NCI-H460 (cell line): ENCODE results near the gene MARCHF2. TPM values are rescaled to one million over a fixed set of nuclear protein-coding genes. Genes with fewer than 3 reads are reported as not detected.
A peak's percentile ranks its signal among the peaks of the same experiment; 100 is the strongest.
"Not testable (repeated sequence)": the region's sequence is repeated elsewhere in the genome, so short reads cannot be mapped to it uniquely, and the experiment has no call there.

ENCODE experiments used
- DNase-seq: peaks from one replicate; pipeline ENCODE4 v3.0.0-alpha.2; 2016; ENCODE audit warnings: low read depth; ENCODE audit errors: extremely low read depth
- total RNA-seq: library from RNA; depleted of rRNA; stranded (reverse); fragments of >200 nt; shearing (Covaris generic); gene quantifications from 2 replicates; pipeline ENCODE4 v1.2.3, GENCODE V29; 2014

MARCHF2 gene
- total RNA-seq, 1 experiment from 2014 or later, result 15.6 TPM

DNA sequence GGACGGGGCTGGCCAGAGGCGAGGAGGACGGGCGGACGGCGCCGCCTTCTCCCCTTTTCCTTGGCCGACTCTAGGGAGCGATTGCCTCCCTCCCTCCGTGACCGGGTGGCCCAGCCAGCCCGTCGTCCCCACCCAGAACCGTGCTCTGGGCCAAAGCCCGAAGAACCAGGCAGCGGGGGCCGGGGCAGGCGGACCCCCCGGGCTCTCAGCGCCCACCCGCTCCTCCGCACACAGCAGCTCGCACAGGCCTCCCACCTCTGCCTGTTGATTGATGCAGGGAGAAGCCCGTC lies 9.3 kb upstream of the MARCHF2 start:
- DNase-seq, result no peak

DNA sequence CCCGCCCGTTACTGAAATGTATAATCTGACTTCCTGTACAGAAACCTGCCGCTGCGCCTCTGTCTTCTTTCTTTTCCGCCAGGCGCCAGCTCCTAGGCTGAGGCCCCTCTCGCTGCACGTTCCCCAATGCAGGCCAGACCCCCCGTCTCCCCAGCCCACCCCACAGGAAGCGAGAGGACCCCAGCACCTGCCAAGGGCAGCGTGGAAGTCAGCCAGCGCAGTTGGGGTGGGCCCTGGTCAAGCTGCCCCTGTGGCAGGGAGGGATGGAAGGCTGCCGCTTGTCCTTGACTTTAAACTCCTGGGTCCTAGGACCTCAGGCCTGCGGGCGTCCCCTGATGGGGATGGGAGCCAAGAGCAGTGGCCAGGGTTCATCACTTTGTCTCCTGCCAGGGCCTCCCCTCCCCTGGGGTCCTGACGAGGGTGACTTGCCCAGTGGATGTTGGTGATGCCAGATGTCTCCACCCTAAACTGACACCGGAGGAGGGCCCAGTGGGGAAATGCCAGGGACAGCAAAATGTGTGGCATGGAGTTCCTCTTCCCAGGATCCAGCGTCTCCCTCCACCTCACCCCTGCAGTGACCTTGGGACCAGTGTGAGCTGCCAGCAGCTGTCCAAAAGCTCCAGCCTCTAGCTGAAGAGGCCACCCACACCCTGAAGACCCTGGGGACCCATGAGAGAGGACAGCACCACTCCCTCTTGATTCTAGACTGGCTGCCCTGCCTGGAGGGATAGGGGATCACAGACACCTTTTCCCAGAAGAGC lies 8.5 kb upstream of the MARCHF2 start:
- no peak for DNase-seq

DNA sequence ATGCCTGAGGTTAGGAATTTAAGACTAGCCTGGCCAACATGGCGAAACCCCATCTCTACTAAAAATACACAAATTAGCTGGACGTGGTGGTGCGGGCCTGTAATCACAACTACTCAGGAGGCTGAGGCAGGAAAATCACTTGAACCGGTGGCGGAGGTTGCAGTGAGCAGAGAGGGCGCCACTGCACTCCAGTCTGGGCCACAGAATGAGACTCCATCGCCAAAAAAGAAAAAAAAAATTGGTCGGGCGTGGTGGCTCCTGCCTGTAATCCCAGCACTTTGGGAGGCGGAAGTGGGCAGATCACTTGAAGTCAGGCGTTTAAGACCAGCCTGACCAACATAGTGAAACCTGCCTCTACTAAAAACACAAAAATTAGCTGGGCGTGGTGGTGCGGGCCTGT lies 2.4 kb upstream of the MARCHF2 start:
- not testable (repeated sequence) for DNase-seq

DNA sequence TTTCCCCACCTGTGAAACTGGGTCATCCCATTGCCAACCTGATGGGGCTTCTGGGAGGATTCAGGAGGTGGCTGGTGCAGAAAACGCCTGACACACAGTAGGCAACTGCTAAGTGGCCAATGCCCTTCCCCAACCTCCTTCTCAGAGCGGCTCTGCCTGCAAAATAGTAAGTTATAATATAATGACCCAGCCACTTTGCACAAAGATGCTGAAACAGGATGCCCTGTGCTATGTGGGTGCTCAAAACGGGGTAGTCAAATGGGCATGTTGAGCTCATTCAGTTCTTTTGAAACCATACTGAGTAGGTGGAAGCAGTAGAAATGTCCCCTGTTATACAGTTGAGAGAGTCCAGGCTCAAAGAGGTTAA lies 507 bp downstream of the MARCHF2 start:
- DNase-seq, result no peak

DNA sequence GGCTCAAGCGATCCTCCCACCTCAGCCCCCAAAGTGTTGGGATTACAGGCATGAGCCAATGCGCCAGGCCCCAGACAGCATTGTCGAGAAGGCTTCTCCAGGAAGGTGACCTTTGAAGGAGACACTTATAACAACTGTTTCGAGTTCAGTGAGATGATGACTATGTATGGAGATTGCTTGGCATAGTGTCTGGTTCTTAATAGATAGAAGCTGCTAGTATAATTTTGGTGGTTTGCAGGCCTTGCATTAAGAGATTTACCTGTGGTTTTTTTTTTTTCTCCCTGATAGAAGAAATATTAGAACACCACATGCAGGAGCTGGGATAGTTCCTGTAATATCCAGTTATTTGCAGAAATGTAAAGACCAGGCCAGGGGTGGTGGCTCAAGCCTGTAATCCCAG lies 3.7 kb downstream of the MARCHF2 start:
- DNase-seq, result no peak

DNA sequence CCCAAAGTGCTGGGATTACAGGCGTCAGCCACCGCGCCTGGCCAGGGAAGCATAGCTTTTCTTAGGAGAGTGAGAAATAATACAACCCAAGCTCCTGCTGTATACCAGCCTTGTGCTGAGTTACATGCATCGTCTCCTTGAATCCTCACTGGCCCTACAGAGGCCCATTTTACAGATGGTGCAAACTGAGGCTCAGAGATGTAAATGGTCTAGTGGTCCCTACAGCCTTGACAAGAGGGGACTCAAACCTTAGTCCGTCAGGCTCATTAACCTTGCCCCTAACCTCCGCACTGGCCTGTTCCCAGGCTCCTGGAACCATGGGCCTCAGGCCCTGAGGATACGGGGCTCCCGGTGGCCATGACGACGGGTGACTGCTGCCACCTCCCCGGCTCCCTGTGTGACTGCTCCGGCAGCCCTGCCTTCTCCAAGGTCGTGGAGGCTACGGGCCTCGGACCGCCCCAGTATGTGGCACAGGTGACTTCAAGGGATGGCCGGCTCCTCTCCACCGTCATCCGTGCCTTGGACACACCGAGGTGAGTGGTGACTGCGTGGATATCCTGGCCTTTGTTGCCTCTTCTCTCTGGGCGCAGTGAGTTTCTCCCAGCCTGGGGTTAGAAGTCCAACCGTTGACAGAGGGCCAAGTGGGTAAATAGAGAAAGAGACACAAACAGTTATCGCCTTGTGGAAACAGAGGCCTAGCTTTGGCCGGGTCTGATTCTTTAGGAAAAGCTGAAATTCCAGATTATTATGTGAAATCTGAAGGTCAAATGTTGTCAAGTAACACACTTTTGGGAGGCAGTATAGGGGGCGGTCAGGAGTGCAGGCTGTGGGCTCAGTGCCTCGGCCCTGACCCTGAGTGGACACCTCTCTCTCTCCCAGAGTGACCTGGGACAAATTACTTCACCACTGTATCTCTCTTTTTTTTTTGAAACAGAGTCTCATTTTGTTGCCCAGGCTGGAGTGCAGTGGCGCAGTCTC lies 8.7 kb downstream of the MARCHF2 start:
- no peak for DNase-seq

DNA sequence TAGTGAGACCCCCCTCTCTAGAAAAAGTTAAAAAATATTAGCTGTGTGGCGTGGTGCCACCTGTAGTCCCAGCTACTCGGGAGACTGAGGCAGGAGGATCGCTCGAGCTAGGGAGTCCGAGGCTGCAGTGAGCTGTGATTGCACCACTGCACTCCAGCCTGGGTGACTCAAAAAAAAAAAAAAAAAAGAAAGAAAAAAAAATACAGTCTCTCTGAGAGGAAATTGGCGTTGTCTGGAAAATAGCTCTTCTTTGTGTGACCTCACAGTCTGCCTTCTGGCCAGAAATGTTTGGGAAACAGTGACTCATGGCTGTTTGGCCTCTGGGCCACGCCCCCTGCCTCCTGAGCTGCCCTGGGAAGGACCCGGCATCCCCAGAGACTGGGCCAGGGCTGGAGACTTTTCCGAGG lies 10.7 kb downstream of the MARCHF2 start:
- peak; percentile 77 for DNase-seq

DNA sequence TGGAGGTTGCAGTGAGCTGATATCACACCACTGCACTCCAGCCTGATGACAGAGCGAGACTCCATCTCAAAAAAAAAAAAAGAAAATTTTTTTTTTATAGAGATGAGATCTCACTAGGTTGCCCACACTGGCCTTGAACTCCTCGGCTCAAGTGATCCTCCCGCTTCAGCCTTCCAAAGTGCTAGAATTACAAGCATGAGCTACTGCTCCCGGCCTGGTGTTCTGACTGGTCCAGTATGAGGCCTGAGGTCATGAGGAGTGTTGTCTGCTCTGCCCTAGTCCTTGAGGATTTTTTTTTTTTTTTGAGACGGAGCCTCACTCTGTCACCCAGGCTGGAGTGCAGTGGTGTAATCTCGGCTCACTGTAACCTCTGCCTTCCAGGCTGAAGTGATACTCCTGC lies 12.2 kb downstream of the MARCHF2 start:
- DNase-seq, result not testable (repeated sequence)

DNA sequence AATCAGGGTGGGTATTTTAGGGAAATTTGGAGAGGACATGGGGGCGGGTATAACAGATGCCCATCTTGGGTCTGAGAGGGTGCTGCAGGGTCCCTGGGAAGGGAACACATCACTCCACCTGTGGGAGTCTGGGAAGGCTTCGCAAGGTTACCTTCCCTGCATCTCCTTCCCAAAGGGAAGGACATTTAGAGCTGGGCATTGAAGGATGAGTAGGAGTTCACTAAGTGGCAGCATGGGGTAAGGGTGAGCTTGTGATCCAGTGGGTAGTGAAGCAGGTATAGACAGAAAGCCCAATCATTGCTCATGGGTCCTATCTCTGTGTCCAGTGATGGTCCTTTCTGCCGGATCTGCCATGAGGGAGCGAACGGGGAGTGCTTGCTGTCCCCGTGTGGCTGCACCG lies 13.2 kb downstream of the MARCHF2 start:
- DNase-seq, result no peak

DNA sequence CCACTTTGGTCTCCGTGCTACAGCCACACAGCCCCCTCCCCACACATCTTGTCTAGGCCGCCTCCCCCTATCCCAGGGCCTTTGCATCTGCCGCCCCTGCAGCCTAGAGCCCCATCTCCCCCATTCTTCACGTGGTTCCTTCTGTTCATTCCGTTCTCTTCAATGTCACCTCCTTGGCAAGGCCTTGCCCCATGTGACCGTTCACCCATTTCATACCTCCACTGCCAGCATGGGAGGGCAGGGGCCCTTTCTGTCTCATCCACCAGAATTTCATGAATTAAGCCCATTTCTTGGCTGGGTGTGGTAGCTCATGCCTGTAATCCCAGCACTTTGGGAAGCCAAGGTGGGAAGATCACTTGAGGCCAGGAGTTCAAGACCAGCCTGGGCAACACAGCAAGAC lies 15.9 kb downstream of the MARCHF2 start:
- DNase-seq, result no peak

DNA sequence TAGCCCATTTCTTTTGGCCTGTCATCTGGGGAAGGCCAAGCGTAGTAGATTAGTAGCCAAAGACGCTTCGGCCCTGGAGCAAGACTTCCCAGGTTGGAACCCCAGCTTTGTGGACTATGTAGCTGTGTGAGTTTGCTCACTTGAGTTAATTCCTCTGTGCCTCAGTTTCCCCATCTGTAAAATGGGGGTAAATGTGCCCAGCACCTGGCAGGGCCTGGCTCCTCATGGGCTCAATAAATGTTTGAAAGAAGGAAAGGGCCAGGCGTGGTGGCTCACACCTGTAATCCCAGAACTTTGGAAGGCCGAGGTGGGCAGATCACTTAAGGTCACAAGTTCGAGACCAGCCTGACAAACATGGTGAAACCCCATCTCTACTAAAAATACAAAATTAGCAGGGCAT lies 16.7 kb downstream of the MARCHF2 start:
- no peak for DNase-seq

DNA sequence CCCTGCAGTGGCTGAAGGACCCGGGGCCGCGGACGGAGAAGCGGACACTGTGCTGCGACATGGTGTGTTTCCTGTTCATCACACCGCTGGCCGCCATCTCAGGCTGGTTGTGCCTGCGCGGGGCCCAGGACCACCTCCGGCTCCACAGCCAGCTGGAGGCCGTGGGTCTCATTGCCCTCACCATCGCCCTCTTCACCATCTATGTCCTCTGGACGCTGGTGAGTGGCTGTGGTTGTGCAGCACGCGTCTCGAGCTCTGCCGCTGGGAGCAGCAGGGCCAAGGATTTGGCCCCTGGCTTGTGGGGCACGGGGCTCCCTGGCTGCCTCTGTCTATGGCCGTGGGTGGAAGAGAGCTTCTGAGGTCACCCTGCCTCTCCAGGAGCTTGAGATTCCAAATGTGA lies 17.5 kb downstream of the MARCHF2 start:
- DNase-seq, result no peak

DNA sequence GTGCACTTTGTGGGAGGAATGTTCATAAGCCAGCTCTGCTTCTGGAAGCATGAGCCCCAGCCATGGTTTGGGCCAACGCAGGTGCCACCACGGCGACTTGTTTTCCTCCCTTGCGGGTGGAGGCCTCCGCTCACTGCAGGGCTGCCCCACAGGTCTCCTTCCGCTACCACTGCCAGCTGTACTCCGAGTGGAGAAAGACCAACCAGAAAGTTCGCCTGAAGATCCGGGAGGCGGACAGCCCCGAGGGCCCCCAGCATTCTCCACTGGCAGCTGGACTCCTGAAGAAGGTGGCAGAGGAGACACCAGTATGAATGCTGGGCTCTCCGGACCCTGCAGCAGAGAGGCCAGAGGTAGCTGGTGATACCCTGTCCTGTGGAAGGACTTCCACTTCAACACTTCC lies 25.1 kb downstream of the MARCHF2 start:
- DNase-seq, result no peak

DNA sequence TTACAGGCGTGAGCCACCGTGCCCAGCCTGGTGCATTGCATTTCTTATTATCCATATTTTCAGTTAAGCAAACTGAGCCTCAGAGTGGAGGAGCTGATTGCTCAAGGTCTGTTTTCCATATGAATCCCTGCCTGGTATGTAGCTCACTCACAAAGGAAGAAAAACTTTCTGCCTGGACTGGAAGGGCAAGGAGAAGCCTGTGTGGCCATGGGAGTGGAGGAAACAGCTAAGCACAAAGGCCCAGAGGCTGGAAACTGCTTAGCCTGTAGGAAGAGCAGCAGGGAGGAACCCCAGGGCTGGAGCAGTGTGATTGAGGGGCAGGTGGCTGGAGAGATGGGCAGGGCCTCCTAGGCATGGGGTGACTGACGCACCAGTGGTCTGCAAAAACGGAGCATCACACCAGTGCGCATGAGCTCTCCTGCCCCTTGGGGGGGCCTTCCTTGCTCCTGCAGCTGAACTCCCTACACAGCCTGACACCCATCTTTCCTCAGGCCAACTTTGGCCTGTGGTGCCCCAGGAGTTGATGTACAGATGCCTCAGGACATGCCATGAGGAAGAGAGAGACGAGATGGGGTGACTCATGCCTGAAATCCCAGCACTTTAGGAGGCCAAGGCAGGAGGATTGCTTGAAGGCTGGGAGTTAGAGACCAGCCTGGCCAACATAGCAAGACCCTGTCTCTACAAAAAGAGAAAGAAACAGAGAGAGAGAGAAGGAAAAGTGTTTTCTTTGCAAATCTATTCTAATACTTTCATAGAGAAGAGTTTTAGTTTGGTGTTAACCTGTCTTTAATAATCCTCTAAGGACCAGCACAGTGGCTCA lies 28.8 kb downstream of the MARCHF2 start:
- DNase-seq, result no peak

DNA sequence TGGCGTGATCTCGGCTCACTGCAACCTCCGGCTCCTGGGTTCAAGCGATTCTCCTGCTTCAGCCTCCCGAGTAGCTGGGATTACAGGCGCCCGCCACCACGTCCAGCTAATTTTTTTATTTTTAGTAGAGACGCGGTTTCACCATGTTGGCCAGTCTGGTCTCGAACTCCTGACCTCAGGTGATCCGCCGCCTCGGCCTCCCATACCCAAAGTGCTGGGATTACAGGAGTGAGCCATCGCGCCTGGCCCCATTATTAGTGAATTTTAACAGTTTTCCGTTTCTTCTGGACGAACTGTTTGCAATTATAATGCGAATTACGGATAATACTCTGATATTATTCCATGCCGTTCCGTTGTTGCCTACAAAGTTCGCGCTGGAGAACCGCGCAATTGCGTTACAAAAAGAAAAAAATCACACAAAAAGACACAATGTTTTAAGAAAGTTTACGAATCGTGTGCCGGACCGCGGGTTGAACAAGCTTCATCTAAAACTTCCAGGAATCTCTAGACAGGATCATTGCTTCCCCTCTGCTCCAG lies 31.1 kb downstream of the MARCHF2 start:
- DNase-seq, result not testable (repeated sequence)

DNA sequence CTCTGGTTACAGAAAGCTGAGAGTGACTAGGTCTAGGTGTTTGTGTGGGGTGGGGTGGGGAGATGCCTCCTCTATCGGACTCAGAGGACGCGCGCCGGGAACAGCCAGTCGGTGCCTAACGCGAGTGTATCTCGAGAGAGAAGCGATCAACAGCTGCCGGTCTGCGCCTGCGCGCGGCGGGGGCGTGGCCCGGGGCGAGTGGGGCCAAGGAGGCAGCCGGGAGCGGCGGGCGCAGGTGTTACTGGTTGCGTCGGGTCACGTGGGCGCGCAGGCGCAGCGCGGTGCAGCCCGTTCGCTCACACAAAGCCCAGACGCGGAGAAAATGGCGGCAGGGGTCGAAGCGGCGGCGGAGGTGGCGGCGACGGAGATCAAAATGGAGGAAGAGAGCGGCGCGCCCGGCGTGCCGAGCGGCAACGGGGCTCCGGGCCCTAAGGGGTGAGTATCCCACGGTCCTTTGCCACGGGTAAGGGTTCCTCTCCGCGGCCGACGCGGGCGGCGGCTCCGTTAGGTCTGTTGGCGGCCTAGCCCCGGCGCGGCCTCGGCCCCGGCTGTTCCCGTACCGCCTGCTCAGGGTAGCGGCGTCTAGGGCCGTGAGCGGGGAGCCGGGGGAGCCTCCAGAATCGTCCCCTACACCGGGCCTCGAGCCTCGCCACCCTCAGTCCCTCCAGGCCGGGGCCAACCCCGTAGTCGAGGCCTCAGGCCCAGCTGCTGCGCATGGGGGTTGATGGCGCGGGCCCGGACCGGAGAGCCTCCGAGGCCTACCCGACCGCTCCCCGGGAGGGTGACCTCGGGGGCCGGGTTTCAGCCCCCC lies 31.8 kb downstream of the MARCHF2 start, which contains the start of gene HNRNPM:
Gene HNRNPM (plus strand): TSS at position 299 of the 811 bp plus-strand sequence. CDS start 24 bp downstream, at position 323.
- peak; percentile 94 for DNase-seq

DNA sequence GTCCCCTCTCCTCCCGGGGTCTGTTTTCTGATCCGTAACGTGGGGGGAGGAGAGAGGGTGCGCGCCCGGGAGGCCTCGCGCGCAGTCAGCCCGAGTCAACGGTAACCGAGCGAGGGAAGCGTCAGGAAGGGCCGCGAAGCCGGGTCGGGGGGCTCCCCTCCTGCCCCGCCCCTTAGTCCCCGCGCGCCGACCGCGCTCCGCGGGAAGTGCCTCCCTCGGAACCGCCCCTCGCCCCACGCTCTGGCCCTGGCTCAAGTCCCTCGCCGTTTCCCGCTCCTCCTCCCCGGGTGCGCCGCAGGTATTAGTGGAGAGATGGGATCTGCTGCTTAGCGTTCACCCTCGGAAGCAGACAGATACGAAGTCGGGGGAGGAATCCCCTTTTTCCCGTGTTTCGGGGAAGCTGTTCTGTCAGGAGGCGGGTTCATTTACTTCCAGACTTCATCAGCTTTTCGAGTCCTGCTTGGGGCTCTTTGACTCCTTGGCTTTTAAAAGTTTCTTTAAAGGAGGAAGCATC lies 32.4 kb downstream of the MARCHF2 start:
- DNase-seq, result no peak

DNA sequence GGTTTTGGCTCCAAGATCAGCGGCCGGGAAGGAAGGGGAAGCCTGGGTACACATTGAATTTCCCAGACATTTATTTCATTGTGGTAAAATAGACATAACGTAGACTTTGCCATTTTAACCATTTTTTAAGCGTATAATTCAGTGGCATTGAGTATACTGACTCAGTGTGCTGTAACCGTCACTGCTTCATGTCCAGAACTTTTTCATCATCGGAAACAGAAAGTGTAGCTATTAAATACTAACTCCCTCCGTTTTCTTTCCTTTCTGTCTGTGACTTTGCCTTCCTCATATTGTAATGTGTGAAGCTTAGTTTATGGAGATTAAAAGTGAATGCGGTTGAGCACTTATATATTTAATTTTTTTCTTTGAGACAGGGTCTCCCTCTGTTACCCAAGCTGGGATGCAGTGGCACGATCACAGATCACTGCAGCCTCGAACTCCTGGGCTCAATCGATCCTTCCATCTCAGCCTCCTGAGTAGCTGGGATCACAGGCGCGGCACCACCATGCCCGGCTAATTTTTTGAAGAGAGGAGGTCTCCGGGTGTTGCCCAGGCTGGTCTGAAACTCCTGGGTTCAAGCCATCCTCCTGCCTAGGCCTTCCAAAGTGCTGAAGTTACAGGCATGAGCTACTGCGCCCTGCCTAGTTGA lies 33.1 kb downstream of the MARCHF2 start:
- no peak for DNase-seq

DNA sequence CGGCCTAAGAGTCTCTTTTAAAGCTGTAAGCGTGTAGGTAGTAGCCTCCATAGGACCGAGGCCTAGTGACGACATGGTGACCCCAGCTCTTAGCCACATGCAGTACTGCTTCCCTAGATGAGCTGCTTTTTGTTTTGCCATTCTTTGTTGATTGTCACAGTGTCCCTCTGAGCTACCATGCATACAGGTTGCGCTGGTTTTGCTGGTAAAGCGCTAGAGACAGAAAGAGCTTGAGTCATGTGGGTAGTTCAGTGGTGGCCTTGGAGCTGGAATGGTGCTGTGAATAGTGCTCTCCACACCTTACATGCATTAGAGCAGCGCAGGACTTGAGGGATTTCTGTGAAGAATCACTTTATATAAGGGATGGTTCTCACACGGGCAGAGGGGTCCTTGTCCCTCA lies 36.7 kb downstream of the MARCHF2 start:
- DNase-seq, result no peak
